Measurements from ENCODE around the gene AKAP8. TPM values are rescaled to one million over a fixed set of nuclear protein-coding genes. Genes with fewer than 3 reads are reported as not detected.

The AKAP8 gene
- total RNA-seq, 2 donors from 2014 or later = 18.7 to 54.9 TPM

DNA sequence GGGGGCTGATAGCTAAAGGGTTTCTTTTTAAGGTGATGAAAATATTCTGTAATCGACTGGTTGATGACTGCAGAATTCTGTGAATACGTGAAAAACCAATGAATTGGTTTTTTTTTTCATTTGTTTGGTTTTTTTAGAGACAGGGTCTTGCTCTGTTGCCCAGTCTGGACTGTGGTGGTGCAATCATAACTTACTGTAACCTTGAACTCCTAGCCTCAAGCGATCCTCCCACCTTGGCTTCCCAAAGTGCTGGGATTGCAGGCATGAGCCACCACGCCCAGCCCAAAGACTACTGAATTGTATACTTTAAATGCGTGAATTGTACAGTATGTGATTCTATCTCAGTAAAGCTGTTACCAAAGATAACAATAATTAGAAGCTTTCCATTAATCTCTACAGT, 14.8 kb upstream of the AKAP8 start:
- no peak overlapping the region for H3K4me3 ChIP-seq
- peaks cover 64% of the 10 kb centered on the region for H3K36me3 ChIP-seq
- DNase-seq (ENCODE audit: low spot score) (no peak), ATAC-seq (ENCODE audit: insufficient number of reproducible peaks, low FRiP score, low read depth) (no peak)
- TF ChIP-seq, protein P1, sequence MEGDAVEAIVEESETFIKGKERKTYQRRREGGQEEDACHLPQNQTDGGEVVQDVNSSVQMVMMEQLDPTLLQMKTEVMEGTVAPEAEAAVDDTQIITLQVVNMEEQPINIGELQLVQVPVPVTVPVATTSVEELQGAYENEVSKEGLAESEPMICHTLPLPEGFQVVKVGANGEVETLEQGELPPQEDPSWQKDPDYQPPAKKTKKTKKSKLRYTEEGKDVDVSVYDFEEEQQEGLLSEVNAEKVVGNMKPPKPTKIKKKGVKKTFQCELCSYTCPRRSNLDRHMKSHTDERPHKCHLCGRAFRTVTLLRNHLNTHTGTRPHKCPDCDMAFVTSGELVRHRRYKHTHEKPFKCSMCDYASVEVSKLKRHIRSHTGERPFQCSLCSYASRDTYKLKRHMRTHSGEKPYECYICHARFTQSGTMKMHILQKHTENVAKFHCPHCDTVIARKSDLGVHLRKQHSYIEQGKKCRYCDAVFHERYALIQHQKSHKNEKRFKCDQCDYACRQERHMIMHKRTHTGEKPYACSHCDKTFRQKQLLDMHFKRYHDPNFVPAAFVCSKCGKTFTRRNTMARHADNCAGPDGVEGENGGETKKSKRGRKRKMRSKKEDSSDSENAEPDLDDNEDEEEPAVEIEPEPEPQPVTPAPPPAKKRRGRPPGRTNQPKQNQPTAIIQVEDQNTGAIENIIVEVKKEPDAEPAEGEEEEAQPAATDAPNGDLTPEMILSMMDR (IDR thresholded peaks at IDR 0.05) = no peak
- no peaks in the 10 kb centered on the region for H3K4me1 ChIP-seq (ENCODE audit: control insufficient read depth in 1 of 2, low read depth in 2 of 2)
- no peaks in the 10 kb centered on the region for H3K9me3 ChIP-seq
- H3K27ac ChIP-seq = no peak overlapping the region
- no peaks in the 10 kb centered on the region for H3K27me3 ChIP-seq (replicated peaks; ENCODE audit: insufficient read depth)

DNA sequence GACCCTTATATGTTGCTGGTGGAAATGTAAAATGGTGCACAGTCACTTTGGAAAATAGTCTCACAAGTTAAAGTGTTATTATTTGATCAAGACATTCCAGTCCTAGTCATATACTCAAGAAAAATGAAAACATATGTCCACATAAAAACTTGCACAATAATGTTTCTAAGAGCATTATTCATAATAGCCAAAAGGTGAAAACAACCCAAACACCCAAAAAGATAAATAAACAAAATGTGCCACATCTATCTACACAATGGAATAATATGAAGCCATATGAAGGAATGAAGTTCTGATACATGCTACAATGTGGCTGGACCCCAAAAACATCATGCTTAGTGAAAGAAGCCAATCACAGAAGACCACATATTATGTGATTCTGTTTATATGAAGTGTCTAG, 14.4 kb upstream of the AKAP8 start:
- Histone ChIP-seq H3K27ac (no peak overlapping the region), H3K9me3 (no peaks in the 10 kb centered on the region), H3K36me3 (peaks cover 60% of the 10 kb centered on the region), H3K4me1 (ENCODE audit: control insufficient read depth in 1 of 2, low read depth in 2 of 2) (no peaks in the 10 kb centered on the region), H3K4me3 (no peak overlapping the region), H3K27me3 (replicated peaks; ENCODE audit: insufficient read depth) (no peaks in the 10 kb centered on the region)
- ATAC-seq (ENCODE audit: insufficient number of reproducible peaks, low FRiP score, low read depth) (no peak), DNase-seq (ENCODE audit: low spot score) (no peak)
- TF ChIP-seq, protein P1 (IDR thresholded peaks at IDR 0.05) = no peak

- TF ChIP-seq, protein P1 (IDR thresholded peaks at IDR 0.05) = no peak
- Histone ChIP-seq H3K36me3 (peaks cover 28% of the 10 kb centered on the region), H3K27me3 (replicated peaks; ENCODE audit: insufficient read depth) (no peaks in the 10 kb centered on the region), H3K9me3 (no peaks in the 10 kb centered on the region), H3K4me3 (no peak overlapping the region), H3K4me1 (ENCODE audit: control insufficient read depth in 1 of 2, low read depth in 2 of 2) (no peaks in the 10 kb centered on the region), H3K27ac (no peak overlapping the region)
- no peak for ATAC-seq (ENCODE audit: insufficient number of reproducible peaks, low FRiP score, low read depth)
- DNase-seq (ENCODE audit: low spot score) = no peak
Observed at GRCh38 chr19:15390814-15391213, 11.2 kb upstream of the AKAP8 start.

GRCh38 chr19:15381864-15382263, 2.3 kb upstream of the AKAP8 start:
- Histone ChIP-seq H3K27me3 (replicated peaks; ENCODE audit: insufficient read depth) (no peaks in the 10 kb centered on the region), H3K36me3 (no peaks in the 10 kb centered on the region), H3K4me3 (no peak overlapping the region), H3K27ac (no peak overlapping the region), H3K4me1 (ENCODE audit: control insufficient read depth in 1 of 2, low read depth in 2 of 2) (peaks cover 18 to 23% of the 10 kb centered on the region in 2 donors), H3K9me3 (no peaks in the 10 kb centered on the region)
- ATAC-seq (ENCODE audit: insufficient number of reproducible peaks, low FRiP score, low read depth) (no peak), DNase-seq (ENCODE audit: low spot score) (no peak)
- TF ChIP-seq, protein P1 (IDR thresholded peaks at IDR 0.05) = no peak

DNA sequence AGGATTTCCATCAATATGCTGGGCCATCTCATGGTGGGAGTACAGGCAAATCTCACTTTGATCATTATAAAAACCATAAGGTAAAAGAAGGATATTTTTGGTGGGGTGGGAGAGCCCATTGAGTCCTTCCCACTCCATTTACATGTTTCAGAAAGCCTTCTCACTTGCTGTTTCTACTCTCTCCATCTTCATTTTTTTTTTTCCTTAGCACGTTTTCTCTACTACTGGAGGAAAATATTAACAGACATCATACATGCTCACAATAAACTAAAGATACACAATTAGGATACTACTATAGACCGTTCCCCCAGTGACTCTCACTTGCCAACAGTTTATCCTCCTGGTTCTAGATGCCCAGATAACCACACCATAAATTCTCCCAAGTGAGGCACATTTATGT, 1.8 kb upstream of the AKAP8 start:
- H3K27ac ChIP-seq = no peak overlapping the region
- H3K4me3 ChIP-seq = no peak overlapping the region
- no peak for DNase-seq (ENCODE audit: low spot score)
- ATAC-seq (ENCODE audit: insufficient number of reproducible peaks, low FRiP score, low read depth) = no peak
- no peaks in the 10 kb centered on the region for H3K36me3 ChIP-seq
- H3K4me1 ChIP-seq (ENCODE audit: control insufficient read depth in 1 of 2, low read depth in 2 of 2) = peaks cover 20 to 27% of the 10 kb centered on the region in 2 donors
- TF ChIP-seq, protein P1 (IDR thresholded peaks at IDR 0.05) = no peak
- no peaks in the 10 kb centered on the region for H3K9me3 ChIP-seq
- H3K27me3 ChIP-seq (replicated peaks; ENCODE audit: insufficient read depth) = no peaks in the 10 kb centered on the region
